NCI-H1436 (cell line): ENCODE results near the gene SAMD4B.

Source experiments
- DNase-seq: peaks from one replicate; lab custom pipeline; 2025; lab: John Stamatoyannopoulos, UW

Gene SAMD4B

DNA sequence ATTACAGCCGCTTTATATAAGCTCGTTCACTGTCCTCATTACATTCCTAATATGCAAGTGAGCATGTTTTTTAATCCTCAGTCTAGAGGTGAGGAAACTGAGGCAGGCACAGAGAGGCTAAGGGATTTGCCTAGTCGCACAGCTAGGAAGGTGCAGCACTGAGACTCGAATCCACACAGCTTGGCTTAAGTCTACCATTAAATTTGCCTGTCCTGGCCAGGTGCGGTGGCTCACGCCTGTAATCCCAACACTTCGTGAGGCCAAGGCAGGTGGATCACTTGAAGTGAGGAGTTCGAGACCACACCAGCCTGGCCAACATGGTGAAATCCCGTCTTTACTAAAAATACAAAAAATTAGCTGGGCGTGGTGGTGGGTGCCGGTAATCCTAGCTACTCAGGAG is 85.5 kb downstream of the SAMD4B start:
- no peak for DNase-seq

DNA sequence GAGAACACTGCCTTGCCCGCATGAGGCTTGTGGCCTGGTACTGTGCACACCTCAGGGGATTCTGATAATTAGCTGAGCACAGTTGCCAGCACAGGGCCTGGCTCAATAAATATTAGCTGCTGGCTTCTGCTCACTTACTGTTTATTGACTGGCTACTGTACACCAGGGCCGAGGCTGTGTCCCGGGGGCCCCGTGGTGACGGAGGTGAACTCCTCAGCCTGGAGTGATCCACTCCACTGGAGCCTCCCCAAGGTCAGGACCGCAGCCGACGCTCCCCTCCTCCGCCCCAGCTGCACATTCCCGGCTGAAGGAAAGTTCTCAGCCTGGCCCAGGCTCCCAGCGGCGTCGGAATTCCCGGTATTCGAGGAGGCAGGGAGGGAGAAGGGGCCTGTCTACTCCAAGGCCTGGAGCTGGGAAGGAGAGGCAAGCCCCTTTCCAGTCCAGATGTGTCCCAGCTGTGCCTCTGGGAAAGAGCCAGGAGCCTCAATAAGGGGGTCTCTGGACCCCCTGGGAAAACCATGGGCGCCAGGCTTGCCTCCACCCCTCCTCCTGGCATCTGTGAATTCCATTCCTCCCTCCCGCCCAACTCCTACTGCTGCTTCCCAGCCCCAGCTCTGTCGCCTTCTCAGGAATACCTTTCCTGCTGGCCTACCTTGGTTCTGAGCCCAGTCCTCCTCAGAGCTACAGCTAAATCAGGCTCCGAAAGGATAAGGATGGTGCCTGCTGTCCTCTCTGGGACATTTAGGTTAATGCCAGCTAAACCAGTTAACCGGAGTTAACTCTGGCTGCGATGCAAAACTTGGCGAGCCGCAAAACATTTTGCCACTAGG is 86.3 kb downstream of the SAMD4B start:
- no peak for DNase-seq

DNA sequence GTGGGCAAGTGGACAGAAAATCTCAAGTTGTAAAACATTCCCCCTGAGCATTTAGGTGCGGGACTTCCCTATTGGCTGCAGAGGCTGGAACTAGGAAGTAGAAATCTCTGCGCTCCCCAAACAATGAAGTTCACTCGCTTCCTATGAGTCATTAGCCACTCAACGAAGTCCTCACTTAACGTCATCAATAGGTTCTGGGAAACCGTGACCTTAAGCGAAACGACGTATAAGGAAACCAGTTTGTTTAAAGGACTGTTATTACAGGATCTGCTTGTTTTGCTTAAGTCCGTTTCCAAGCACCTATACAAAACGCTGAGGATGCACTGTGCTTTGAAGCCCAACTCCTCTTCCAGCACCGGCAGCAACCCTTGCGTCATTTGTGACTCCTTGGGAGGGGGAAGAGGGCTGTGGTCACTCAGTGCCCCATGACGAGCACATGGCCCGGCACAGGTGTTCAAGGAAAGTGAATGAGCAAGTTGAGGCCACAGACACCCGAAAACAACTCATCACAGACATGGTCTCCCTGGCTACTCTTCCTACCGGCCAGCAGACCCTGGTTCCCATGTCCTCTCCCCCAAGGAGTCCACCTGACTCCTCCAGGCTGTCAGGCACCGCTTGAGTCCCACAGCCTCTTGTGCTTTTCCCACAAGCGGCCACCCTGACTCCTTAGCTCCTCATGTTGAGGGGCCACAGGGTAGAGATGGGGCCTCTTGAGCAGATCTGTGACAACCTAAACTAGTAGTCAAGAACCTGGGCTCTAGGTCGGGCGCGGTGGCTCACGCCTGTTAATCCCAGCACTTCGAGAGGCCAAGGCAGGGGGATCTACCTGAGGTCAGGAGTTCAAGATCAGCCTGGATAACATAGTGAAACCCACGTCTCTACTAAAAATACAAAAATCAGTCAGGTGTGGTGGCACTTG is 88.7 kb downstream of the SAMD4B start:
- no peak for DNase-seq

DNA sequence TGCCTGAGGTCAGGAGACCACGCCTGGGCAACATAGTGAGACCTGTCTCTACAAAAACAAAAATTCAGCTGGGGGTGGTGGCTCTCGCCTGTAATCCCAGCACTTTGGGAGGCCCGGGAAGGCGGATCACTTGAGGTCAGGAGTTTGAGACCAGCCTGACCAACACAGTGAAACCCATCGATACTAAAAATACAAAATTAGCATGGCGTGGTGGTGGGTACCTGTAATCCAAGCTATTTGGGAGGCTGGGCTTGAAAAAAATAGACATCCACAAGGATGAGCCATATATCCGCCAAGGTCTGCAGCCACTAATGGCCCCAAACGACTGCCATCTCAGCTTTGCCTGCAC is 90.4 kb downstream of the SAMD4B start:
- DNase-seq, result no peak

DNA sequence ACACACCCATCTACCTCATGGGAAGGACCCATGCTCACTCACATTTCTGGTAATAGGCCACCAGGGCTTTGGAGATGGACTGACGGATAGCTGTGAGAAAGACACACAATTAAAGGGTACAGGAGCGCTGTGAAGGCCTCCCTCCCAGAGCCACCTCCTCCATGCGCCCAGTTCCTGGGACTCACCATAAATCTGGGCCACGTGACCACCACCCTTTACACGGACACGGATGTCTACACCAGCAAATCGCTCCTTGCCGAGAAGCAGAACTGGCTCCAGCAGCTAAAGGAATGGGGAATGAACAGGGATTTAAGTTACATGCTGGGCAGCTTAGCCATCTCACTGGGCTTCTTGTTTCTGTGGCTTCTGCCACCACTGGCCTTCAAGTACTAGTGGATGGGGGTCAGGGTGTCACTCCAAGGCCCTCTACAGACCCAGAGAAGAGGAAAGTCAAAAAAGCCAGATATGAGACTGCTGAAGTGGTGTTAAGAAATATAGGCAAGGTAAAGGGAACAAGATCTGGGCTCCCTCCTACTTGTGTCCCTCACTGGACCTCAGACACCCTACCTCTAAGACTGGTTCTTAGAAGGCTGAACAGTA is 91.4 kb downstream of the SAMD4B start:
- no peak for DNase-seq

DNA sequence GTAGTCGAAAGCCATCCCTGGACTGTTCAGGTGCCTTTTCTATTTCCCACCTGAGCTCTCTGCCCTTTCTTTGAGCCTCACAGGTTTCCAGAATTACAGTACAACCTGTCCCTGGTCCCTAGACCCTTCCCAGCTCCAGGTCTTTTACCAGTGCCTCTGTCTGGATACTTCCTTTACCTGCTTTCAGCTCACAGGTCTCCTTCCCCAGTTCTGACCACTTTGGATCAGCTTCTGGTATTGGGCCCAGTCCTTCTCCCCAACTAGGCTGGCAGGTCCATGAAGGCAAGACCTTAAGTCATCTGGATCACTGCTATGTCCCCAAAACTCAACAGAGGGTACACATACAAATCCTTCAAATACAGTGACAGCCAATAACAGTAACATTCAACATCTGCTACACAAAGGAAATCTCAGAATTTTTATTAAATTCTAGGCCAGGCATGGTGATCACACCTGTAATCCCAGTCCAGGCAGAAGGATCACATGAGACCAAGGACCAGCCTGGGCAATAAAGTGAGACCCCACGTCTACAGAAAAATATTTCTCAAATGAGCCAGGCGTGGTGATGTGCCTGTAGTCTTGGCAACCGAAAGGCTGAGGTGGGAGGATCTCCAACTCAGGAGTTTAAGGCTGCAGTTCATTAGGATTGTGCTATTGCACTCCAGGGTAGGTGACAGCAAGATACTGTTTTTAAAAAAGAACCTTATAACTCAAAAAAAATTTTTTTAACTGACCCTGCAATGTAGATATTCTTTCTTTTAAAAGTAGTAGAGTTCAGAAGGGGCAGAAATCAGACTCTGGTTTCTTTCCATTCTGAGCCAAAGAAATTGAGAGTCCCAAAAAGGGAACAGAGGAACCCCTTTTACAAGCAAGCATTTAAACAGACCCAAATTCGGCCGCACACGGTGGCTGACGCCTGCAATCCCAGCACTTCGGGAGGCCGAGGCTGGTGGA is 92.2 kb downstream of the SAMD4B start:
- no peak for DNase-seq
